Cardiac fibroblast (primary cell): ENCODE data around the gene R3HDM2.
A peak's percentile ranks its signal among the peaks of the same experiment; 100 is the strongest.

ENCODE experiments used
- DNase-seq, 2 donors: peaks; one replicate each; pipeline versions ENCODE4 v3.0.0 to v3.0.0-alpha.2; 2010; ENCODE audit warnings: low read depth in 2 of 2
- H3K4me3 ChIP-seq, 2 donors: replicated peaks in 1 of 2; 1 replicate in 1 of 2; 2 replicates in 1 of 2; pipeline ENCODE4 v1.5.1; 2011; ENCODE audit warnings: low read depth in 2 of 2, low read length in 2 of 2, mild to moderate bottlenecking in 2 of 2, moderate library complexity in 1 of 2
- CTCF ChIP-seq: IDR thresholded peaks from one replicate; pipeline ENCODE4 v1.5.1; 2011; ENCODE audit warnings: low read depth, mild to moderate bottlenecking, low read length, inconsistent platforms

R3HDM2 gene

GRCh38 chr12:57234571-57235016 lies 196.2 kb downstream of the R3HDM2 start:
- peak overlapping the region in 1 of 2 donors; percentile 3 for H3K4me3 ChIP-seq
- TF ChIP-seq CTCF: no peak
- no peak for DNase-seq

GRCh38 chr12:57234233-57234570 lies 196.6 kb downstream of the R3HDM2 start:
- no peak for TF ChIP-seq CTCF
- no peak for DNase-seq
- no peak overlapping the region for H3K4me3 ChIP-seq

- H3K4me3 ChIP-seq: no peak overlapping the region
- DNase-seq: peak; percentile 78 to 95
- TF ChIP-seq CTCF: no peak
These were observed 197.2 kb downstream of the R3HDM2 start for GRCh38 chr12:57233357-57234232.

GRCh38 chr12:57232156-57232756 lies 198.6 kb downstream of the R3HDM2 start:
- TF ChIP-seq CTCF: no peak
- H3K4me3 ChIP-seq: peak overlapping the region in 1 of 2 donors; percentile 66
- no peak for DNase-seq

- no peak for DNase-seq
- no peak for TF ChIP-seq CTCF
- H3K4me3 ChIP-seq: peak overlapping the region; percentile 66
These were observed 199.4 kb downstream of the R3HDM2 start for GRCh38 chr12:57231276-57232021.

GRCh38 chr12:57230381-57231155 lies 200.3 kb downstream of the R3HDM2 start:
- no peak for DNase-seq
- H3K4me3 ChIP-seq: peak overlapping the region; percentile 66
- no peak for TF ChIP-seq CTCF
